ENCODE data around the gene LRP1-AS.

Gene LRP1-AS

DNA sequence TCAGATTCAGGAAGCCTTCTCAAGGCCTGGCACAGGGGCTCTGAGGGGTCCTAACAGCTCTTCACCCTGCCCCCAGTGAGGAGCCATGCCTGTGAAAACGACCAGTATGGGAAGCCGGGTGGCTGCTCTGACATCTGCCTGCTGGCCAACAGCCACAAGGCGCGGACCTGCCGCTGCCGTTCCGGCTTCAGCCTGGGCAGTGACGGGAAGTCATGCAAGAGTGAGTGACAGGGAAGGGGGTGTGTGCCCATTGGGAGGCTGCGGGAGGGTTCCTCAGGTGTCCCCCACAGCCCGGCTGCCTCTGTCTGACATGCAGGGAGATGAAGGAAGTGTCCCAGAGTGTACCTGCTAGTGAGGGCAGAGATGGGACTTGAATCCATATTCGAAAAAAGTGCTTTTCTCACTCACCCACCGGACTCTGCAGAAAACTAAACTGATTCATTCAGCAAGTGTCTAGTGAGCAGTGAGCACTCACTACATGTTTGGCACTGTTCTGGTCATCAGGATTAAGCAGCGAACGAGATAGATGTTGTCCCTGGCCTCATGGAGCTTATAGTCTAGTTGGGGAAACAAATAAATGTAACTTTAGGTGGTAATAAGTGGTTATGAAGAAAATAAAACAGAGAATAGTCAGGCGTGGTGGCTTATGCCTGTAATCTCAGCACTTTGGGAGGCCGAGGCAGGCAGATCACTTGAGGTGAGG is 9.4 kb upstream of the LRP1-AS start:
- TF ChIP-seq, protein P1, sequence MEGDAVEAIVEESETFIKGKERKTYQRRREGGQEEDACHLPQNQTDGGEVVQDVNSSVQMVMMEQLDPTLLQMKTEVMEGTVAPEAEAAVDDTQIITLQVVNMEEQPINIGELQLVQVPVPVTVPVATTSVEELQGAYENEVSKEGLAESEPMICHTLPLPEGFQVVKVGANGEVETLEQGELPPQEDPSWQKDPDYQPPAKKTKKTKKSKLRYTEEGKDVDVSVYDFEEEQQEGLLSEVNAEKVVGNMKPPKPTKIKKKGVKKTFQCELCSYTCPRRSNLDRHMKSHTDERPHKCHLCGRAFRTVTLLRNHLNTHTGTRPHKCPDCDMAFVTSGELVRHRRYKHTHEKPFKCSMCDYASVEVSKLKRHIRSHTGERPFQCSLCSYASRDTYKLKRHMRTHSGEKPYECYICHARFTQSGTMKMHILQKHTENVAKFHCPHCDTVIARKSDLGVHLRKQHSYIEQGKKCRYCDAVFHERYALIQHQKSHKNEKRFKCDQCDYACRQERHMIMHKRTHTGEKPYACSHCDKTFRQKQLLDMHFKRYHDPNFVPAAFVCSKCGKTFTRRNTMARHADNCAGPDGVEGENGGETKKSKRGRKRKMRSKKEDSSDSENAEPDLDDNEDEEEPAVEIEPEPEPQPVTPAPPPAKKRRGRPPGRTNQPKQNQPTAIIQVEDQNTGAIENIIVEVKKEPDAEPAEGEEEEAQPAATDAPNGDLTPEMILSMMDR (conservative IDR thresholded peaks at IDR 0.05; ENCODE audit: low read depth): no peak
- H3K27ac ChIP-seq: peak overlapping the region; percentile 36
- no peak for DNase-seq (ENCODE audit: low spot score)
- POLR2A ChIA-PET (ENCODE audit: low non-redundant PET): no interaction called here
- CTCF ChIA-PET: interaction anchor here (0.6 kb wide), 1 partner anchor 26 kb away, joined by 3 read pairs; no protein-coding TSS in a partner anchor

DNA sequence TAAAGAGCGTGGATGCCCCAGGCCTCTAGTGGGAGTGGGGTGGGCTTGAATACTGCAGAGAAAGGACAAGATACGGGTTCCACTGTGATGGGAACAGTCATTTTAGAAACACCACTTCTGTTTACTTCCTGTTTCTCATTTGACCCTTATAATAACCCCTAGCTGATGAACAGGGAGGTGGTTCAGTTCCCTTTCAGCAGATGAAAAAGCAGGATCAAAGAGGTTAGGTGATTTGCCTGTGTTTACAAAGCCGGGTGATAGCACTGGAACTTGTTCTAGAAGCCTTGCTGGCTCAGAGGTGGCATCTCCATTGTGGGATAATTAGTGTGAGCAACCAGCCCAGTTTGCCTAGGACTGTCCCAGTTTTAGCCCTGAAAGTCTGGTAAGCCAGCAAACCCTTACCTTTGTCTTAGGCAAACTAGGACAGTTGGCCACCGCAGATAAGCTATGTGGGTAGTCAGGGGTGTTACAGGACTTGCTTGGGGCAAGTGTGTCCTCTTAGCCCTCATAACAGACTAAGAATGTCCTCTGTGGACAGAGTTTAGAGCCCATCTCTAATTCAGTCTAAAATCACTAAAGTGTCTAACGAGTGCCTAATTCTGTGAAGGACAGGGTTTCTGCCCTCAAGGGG is 7.5 kb upstream of the LRP1-AS start:
- ChIA-PET CTCF (interaction anchor here (0.6 kb wide), 1 partner anchor 32 kb away, joined by 3 read pairs; no protein-coding TSS in a partner anchor), POLR2A (ENCODE audit: low non-redundant PET) (no interaction called here)
- H3K27ac ChIP-seq: 0 out of 2 replicates have a peak overlapping the region, but pooled peaks have one; percentile 17
- TF ChIP-seq, protein P1 (conservative IDR thresholded peaks at IDR 0.05; ENCODE audit: low read depth): no peak
- DNase-seq (ENCODE audit: low spot score): no peak

DNA sequence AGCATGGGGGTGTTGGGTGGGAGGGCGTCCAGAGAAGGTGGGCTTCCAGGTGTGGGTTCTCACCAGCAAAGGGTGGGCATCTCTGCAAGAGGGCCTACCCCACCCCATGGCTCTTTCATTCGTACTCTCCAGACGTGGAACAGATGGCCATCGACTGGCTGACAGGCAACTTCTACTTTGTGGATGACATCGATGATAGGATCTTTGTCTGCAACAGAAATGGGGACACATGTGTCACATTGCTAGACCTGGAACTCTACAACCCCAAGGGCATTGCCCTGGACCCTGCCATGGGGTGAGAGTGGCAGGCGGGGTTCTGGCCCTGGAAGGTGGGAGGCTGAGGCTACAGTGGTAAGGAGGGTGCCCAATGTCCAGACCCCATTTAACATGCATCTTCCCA is 6.7 kb upstream of the LRP1-AS start:
- CTCF ChIA-PET: interaction anchor here (0.6 kb wide), 1 partner anchor 31 kb away, joined by 3 read pairs; no protein-coding TSS in a partner anchor
- POLR2A ChIA-PET (ENCODE audit: low non-redundant PET): no interaction called here
- DNase-seq (ENCODE audit: low spot score): no peak
- H3K27ac ChIP-seq: peak overlapping the region; percentile 17
- TF ChIP-seq, protein P1 (conservative IDR thresholded peaks at IDR 0.05; ENCODE audit: low read depth): no peak

DNA sequence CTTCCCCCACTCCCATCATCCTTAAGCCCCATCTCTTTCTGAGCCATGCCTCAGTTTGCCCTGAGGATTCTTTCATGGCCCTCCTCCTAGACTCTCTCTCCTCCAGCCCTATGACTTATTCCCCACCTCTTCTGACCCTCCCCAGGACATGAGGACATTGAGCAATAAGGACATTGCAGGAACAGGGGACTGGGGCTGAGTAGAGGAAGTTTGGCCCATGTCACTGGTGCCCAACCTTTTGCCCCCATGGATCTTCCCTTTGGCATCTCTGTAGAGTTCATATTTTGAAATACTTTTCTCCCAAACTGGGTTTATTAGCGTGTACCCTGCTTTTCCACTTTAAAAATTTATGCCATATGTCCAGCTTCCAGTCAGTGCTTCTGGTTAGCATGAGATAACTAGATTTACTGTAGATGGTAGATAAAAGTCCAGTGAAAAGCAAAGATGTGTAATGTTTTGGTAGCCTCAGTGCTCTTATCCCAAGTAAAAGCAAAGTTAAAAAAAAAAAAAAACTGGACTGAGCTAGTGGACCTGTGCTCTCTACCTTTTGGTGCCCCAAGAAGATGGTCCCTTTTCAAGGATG is 6.1 kb upstream of the LRP1-AS start:
- POLR2A ChIA-PET (ENCODE audit: low non-redundant PET): no interaction called here
- TF ChIP-seq, protein P1 (conservative IDR thresholded peaks at IDR 0.05; ENCODE audit: low read depth): no peak
- peak overlapping the region; percentile 98 for H3K27ac ChIP-seq
- no peak for DNase-seq (ENCODE audit: low spot score)
- CTCF ChIA-PET: interaction anchor here (2.3 kb wide), 1 partner anchor 23 kb away, joined by 14 read pairs; no protein-coding TSS in a partner anchor

DNA sequence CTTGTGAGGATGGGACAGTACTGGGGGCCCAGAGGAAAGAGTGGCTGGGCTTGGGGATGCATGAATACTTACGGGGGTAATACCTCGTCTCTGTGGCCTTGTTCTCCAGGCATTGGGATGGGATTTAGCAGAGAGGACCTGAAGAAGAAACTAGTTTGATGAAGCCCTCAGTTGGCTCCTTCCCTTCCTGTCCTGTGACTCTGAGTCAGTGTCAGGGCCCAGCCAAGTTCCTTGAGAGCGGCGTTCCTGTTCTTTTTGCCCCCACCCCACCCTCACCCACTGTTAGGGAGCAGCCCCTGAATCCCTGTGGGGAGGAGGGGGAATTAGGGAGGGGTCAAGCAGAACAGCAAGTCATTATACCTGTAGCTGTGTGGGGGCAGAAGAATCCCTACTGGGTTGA is 5.2 kb upstream of the LRP1-AS start:
- TF ChIP-seq, protein P1 (conservative IDR thresholded peaks at IDR 0.05; ENCODE audit: low read depth): no peak
- ChIA-PET CTCF (interaction anchor here (2.3 kb wide), 1 partner anchor 23 kb away, joined by 14 read pairs; no protein-coding TSS in a partner anchor), POLR2A (ENCODE audit: low non-redundant PET) (interaction anchor here (0.6 to 0.8 kb wide), 2 partner anchors 24 to 66 kb away, joined by 3 to 4 read pairs; partner anchors contain the start of gene LRP1)
- H3K27ac ChIP-seq: peak overlapping the region; percentile 98
- DNase-seq (ENCODE audit: low spot score): no peak
